ENCODE results near the gene JPH2.

Gene JPH2

DNA sequence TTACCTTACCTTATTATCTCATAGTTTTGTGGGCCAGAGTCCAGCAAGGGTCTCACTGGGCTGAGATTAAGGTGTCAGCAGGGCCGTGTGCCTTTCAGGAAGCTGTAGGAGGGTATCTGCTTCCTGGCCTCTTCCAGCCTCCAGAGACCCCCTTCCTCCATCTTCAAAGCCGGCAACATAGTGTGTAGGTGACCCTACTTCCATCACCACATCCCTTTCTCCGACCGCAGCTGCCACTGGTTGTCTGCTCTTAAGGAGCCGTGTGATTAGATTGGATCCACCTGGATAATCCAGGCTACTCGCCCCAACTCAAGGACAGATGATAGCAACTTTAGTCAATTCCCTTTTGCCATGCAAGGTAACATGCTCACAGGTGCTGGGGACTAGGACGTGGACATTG is 91.2 kb downstream of the JPH2 start:
- DNase-seq = no peak

DNA sequence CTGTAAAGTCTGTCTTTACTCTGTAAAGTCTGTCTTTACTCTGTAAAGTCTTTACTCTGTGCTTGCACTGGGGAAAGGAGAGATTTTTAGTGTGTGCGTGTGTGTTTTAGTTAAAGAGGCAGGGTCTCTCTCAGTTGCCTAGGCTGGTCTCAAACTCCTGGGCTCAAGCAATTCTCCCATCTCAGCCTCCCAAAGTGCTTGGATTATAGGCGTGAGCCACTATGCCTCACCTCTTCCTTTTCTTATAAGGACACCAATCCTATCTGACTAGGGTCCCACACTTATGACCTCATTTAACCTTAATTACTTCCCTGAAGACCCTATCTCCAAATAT is 93.8 kb downstream of the JPH2 start:
- no peak for DNase-seq

DNA sequence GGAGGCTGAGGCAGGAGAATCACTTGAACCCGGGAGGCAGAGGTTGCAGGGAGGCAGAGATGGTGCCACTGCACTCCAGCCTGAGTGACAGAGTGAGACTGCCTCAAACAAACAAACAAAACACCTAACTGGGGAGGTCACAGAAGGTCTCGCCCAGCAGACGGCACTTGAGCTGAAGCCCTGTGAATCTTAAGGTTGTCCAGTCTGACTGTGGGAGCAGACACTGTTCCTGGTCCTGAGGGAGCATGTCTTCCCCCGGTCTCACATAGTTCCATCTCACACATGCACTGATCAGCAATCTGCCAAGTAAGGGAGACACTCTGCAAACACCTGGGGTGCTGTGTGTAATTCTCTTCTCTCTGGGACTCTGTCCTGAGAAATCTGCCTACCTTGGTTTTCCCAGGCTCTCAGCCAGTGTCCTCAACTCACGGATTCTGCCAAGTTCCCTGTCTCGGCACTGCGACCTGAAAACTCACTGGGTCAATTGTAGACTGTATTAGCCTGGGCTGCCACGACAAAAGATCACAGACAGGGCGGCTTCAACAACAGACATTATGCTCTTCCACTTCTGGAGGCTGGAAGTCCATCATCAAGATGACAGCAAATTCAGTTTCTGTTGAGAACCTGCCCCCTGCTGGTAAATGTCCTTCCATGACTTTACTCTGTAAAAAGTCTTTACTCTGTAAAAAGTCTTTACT is 94.3 kb downstream of the JPH2 start:
- peak; percentile 57 for DNase-seq

DNA sequence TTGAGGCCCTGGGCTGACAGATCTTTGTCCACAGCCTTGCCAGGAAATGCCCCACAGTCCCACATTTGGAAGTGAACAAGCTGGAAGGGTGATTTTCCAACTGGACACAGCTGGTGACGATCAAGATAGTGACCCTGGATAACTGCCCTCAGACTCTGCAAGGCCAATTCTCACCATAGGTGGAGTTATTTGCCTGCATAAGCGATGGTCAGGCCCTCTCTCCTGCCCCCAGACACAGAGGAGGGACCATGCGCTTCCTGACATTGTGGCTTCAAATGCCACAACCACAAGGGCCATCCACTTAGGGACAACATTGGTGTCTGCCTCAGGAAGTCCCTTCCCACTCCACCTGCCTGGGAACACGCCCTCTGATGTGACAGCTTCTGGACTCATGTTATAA is 96.0 kb downstream of the JPH2 start:
- DNase-seq = no peak

DNA sequence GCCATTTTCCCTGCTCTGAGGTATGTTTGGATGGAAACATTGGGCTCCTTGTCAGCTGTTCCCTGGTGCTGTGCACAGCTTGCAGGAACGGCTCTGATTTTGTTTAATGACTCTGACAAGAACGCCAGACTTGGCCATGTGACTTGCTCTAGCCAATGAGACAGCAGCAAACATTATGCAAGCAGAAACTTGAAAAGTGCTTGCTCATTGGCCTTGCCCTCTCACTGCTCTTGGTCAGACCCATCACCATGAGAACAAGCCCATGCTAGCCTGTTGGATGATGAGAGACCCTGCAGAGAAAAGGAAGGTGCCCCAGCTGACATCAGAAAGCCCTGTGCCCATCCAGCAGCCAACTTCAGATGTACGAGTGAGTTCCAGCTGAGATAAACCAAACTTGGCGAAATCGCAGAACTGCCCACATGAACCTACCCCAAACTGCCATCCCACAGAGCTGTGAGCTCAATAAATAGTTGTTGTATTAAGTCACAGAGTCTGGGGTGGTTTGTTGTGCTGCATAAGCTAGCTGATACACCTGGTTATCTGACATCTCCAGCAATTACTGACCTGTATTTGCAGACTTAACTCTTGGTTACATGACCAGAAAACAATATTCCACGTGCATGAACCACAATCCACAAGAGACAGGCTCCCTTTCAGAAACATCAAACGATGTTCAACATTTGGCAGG is 96.9 kb downstream of the JPH2 start:
- DNase-seq = no peak

DNA sequence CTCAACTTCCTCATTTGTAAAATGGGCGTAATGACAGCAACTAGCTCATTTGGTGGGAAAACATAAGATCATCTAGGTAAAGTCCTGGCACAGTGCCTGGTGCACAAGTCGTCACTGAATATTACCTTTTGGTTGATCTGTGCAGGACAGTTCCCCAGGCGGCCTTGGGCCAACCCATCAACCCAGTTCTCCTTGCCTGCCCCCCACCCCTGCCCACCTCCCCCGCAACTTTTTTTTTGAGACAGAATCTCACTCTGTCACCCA is 99.2 kb downstream of the JPH2 start:
- no peak for DNase-seq

DNA sequence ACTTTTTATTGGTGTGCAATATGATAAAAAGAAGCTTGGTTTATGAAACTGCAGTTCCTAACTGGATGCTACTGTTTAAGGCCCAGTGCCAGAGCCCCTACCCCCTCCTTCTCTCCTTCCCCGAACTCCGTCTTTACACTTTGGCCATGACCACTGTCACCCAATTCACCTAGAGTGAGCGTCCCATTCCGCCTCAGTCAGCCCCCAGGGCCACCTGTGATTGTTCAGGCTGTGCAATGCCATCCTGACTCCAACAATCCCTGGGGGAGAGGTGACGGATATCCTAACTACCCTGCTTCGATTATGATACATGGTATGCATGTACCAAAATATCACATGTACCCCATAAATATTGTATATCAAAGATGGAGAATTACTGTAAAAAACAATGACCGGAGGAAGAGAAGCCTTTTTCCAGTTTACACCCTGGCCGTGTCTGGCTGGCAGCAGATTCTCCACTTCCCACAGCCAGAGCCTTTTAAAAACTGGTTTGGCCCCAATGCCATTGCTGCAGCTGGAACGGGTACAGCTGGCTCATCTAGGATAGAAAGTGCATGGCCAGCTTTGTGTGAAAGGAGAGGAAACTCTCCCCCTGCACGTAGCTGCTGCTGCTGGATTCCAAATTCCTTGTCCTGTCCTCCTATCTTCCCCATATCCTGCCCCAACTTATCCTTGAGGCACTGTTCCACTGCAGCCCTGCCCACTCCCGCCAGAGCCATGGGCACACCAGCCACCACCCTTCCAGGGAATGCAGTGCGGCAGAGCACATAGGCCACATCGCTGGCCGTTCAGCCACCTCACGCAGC is 99.7 kb downstream of the JPH2 start:
- DNase-seq = no peak

DNA sequence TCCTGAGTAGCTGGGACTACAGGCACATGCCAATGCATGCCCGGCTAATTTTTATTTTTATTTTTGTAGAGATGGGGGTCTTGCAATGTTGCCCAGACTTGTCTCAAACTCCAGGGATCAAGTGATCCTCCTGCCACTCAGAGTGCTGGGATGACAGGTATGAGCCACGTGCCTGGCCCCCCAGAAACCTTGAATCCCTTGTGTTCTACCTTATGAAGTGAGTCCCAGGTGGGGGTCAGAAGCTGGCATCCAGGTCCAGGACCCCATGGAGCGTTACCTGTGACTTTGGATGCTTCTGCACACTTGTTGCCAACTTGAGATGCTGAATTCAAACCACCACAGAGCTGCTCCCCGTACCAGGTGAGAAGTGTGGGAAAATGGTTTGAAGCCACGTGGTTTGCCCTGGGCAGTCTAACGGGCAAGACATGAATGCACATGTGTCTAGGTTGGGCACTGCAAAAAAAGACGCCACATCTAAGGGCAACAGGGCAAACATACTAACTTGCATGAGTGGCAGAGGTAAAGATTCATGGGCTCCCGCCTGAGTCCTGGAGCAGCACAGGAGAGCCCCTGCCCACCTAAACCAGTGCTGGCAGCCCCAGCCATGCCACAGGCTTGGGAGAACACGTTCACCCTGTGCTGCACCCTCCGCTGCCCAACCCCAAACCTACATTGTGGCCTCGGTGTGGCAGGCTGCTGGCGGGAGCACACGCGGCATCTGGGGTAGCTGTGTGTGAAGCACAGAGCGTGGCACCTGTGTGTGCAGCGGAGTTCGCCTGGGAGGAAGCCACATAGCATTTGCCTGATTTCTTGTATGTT is 101.2 kb downstream of the JPH2 start:
- no peak for DNase-seq

DNA sequence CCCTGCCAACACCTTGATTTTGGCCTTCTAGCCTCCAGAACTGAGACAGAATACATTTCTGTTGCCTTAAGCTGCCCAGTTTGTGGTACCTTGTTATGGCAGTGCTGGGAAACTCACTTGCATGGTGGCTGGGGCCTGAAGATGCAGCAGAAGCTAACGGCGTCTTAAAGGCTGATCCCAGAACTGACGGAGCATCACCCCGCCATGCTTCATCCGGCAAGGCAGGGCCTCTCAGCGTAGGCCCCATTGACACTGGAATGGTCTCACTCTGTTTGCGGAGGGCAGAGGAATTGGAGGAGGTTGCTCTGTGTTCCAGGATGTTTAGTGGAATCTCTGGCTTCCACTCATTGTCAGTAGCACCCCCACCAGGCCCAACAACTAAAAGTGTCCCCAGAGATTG is 102.1 kb downstream of the JPH2 start:
- DNase-seq = no peak

DNA sequence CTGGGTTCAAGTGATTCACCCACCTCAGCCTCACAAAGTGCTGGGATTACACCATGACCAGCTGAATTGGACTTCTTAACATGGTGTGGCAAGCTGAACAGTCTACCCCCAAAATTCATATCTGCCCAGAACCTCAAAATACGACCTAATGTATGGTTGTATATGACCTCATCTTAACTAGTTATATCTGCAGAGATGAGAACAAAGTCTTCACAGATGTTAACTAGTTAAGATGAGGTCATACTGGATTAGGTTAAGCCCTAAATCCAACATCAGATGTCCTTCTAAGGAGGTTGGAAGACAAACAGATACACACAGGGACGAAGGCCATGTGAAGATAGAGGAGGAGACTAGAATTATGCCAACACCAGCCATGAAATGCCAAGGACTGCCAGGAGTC is 102.5 kb downstream of the JPH2 start:
- no peak for DNase-seq

DNA sequence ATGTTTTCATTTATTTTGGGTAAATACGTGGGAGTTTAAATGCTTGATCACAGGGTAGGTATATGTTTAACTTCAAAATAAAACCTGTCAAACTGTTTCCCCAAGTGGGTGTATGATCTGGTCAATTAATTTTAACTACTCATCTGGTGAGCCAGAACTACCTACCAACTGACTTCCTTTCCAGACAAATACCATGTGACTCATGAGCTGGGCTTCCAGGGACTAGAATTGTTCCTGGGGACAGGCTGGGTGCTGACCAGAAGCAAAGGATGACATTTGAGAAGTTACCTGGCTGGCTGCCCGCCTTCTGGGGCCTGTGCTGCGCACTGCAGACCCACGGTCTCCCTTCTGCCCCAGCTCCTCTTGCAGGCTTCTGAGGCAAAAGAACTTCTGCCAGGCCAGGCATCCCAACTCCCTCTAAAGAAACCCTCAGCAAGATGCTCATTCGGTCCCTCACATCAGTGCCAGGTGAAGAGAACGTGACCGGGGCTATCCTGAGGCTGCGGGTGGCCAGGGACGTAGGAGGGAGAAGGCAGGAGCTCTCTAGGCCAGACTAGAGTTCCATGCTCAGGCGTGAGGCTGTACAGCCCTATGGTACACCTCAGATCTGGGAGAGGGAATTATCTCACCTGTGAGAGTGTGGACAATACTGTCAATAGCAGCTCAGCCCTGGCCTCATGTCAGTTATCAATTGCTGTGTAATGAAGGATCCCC is 103.6 kb downstream of the JPH2 start:
- no peak for DNase-seq

DNA sequence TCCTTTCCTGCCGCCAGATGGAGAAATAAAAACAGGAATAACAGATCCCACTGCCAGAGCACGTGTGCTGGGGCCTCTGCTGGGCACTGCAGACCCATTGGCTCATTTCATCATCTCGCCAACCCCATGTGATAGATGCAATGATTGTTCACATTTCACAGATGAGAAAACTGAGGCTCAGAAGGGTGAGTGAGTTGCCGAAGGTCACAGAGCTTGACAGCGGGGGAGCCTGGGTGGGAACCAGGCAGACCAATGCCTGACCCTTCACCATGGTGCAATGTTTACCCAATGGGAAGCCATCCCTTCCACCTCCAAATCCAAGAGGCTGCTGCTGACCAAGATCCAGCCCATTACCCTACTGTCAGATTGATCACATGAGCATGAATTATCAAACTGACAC is 105.1 kb downstream of the JPH2 start:
- DNase-seq = no peak

DNA sequence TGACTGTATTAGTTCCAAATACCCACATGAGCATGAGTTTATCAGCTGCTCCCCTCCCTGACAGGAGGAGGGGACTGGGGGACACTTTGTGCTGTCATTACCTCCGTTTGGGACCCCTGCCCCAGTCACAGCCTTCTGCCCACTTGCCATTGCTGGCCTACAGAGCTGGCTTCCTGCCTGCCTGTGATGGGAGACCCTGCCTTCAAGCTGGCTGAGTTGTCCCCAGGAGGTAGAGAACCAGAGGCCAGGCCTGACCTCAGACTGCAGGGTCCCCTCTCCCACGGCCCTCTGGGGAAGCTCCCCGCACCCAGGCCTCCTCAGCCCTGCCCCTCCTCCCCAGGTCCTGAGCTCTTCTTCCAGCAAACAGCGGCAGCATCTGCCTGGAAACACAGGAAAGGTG is 105.5 kb downstream of the JPH2 start:
- no peak for DNase-seq

DNA sequence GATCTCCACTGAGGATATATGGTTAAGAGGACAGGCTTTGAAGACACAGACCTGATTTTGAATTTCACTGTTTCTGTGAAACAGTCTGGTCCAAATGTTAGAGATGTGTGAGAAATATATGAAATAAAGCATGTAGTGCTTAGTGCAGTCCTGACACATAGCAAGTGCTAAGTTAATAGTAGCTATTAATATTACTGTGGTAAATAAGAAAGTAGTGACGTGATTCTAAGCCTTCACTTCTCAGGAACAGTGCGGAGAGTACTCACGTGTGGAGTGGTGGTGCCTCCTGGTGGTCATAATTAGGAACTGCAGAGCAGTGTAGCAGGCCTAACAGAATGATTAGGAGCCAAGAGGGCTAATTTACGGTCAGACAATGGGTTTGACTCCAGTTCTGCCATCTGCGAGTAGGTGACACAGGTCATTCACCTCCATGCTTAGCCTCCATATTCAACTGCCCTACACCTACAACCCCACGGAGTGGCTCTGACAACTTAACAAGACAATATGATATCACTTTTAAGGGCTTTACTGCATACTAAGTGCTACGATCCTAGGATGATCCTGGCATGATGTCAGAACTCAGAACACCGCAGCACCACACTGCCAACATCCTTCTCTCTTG is 106.2 kb downstream of the JPH2 start:
- DNase-seq = peak; percentile 54

DNA sequence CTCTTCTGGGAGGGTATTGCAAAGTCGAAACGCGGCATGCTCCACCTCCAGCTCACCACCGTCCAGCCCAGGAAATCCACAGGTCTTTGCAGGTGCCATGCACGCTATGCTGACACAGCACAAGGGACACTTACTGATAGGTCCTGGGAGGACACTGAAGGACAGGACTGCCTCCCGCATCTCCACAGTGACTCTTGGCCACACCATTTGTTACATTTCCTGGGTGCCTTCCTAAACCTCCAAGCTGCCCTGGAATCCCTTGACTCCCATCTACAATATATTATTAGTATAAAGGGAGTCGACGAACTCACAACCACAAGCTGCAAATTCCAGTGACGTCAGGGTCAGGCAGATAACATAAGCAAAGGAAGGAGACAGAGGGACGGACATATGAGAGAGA is 106.9 kb downstream of the JPH2 start:
- DNase-seq = no peak

DNA sequence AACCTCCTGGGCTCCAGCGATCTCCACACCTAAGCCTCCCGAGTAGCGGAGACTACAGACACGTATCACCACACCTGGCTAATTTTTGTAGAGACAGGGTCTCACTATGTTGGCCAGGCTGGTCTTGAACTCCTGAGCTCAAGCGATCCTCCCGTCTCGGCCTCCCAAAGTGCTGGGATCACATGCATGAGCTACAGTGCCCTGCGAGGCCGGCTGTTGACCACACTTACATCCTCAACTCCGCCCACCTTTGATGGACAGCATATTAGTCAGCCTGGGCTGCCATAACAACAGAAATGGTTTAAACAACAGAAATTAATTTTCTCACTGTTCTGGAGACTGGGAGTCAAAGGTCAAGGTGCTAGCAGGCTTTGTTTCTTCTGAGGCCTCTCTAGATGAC is 107.7 kb downstream of the JPH2 start:
- DNase-seq = no peak

DNA sequence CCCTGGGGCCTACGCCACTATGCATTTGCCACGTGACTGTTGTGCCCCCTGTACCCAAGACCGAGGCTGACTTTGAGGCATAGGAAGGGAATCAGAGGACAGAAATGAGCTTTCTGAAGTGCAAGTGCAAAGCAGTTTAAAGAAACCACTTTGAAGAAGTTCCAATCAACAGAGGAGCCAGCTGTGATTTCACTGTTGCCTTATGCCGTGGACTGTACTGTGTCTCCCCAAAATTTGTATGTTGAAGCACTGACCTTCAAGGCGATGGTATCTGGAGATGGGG is 111.1 kb downstream of the JPH2 start:
- DNase-seq = no peak

DNA sequence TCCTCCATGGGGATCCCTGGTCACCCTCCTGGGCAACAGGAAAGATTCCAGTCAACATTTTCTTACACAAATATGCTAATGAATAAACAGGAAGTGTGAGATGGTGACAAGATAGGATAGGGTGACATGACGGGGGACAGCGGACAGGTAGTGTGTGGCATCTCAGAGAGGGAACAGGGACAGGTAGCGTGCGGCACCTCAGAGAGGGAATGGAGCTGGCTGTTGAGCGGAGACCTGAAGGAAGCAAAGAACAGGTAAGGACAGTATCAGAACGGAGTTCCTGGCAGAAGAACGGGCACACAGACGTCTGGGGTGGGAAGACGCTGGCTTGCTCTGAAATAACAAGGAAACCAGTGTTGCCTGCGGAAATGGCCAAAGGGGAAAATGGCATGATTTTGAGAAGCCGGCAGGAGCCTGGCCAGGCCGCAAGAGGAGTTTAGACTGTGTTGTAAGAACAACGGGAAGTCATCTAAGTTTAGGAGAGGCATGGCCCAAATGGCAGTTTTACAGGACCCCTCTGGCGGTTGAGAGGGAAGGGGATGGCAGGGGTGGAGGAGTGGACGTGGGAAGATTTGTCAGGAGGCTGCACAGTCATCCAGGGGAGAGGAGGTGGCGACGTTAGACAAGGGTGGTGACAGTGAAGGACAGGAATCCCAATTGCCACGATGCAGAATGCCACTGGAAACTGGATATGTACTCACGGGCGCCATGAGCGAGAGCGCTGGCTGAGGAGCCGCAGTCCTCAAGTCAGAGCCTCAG is 111.6 kb downstream of the JPH2 start:
- no peak for DNase-seq

DNA sequence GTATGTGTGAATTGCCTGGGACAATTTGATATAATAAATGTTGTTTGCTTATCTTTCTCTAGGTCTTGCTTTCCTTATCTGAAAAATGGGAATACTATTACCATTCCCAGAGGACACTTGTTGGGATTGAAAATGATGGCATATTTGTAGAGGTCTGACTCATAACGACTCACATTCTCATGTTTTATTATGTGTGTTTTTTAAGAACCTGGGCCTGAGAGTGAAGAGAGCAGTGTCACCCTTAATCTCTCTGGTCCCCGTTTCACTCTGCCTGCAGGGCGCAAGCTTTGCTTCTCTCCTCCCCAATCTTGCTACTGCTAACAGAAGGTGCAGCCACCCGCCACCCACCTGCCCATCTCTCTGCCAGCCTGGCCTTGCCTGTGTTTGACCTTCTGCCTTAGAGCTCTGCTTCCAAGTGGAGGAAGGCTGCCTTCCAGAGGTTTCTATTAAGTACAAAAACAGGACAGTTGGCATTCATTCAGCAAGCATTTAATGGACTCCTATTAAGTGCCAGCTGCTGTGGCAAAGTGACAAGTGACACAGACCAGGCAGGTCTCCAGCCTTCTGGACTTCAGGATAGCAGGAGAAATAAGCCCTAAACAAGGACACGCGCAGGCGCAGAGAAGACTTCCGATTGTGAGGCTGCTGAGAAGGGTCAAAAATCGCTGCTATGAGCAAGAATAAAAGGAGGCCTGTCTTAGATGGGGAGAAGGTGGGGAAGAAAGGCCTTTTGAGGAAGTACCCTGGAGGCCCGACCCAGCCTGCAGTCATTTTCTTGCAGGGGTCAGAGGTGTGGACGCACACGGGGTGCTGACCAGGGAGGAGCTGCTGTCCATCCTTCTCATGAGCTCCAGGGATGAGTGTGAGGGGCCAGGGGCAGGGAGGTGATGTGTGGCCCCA is 112.5 kb downstream of the JPH2 start:
- DNase-seq = no peak

DNA sequence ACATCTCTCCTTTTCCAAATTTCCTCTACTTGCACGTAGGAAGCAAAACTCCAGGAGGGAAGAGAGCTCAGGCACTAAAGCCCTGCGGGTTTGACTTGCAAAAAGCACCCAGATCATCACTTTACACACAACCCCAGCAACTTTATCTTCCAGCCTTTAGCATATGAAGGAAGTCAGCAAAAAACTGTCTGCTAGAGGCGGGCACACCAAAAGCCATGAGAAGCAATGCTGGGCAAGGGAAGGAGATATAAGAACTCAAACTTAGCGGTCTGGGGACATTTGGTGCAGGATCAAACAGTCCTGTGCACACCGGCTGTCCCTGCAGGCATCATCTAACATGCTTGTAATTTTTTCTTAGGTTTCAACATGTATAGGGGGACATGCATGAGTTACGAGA is 113.3 kb downstream of the JPH2 start:
- no peak for DNase-seq

Data from NCI-H526 treated with DMSO at 0.1 percent for 48 hours (cell line).